GM19239 (cell line): ENCODE results near the gene C4orf51.

Experiments
- DNase-seq: peaks from one replicate; pipeline ENCODE4 v3.0.0; 2011; ENCODE audit warnings: low spot score; ENCODE audit not compliant: insufficient read length
- FAIRE-seq: peaks from 2 replicates; lab custom pipeline; 2011; peaks lifted over from hg19 to GRCh38; lab: Jason Lieb, UNC

The C4orf51 gene

DNA sequence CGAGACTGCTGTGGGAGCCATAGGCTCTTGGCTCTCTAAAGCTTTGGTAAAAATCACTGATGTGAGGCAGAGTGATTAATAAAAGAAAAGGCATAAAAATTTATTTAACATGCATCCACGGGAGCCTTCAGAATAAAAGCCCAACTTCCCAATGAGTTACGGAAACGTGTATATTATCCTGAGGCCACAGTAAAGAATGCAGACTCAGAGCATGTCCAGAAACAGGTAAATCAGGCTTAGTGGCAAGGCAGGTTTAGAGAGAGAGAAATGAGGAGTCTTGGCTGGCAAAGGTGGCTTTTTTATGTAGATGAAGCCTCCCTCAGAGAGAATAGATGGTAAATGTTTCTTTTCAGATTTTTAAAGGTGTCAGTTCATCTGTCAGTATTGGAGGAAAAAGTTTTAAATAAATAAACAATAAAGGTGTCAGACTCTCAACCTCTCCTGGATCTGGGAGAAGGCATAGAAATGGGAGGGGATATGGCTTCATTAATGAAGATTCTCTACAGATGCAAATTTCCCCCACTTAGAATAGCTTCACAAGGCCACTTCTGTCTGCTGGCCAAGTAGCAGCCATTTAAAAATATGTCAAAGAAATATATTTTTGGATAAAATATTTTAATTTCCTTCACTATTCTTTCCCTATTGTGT is 24.0 kb downstream of the C4orf51 start:
- DNase-seq, result no peak
- no peak for FAIRE-seq

DNA sequence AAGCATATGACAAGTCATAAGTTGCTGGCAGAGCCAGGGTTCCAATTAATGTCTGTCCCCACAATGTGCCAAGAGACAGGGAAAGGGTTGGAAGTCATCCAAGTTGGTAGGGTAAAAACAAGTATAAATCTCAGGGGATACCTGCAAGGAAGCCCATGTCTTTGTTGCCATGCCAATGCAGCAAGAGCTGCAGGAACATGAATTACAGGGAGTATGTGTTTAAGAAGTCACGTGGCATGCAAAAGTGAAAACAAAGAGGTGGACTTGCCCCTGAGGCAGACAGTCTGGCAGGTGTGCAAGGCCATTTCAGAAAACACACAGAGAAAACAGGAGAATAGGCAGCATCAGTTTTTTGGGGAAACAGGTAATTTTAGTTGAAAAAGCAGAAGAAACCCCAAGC is 29.4 kb downstream of the C4orf51 start:
- DNase-seq (no peak), FAIRE-seq (no peak)

DNA sequence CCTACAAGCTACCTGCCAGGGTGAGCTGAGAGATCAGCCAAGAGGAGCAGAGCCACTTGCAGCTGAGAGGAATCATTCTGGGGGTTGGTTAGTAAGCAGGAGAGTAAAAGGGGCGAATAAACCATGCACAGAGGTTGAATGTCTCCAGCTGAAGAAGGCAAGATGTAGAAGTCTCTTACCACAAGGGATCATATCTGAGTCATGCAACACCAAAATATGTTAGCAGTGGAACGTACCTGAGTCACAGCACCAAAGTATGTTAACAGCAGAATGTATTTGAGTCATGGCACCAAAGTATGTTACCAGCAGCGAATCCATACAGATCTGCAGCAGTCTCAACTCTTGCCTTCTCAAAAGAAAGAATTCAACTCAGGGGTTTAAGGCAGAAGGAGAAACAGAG is 29.9 kb downstream of the C4orf51 start:
- DNase-seq (no peak), FAIRE-seq (peak; percentile 31)

DNA sequence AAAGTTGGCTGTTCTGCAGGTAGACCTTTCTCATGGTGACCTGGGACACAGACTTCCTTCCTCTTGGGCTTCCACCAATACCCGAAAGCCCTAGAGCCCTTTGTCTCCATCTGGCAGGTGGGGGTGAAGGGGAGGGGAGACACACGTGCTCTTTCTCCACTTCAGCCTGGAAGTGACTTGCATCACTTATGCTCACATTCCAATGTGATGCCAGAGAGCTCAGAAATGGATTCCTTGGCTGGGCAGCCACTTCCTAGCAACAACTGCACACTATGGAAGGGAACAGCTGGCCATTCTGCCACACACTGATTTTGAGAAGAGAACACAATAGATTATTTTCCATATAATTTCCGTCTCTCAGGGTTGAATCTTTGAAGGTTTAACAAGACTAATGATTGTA is 36.3 kb downstream of the C4orf51 start:
- no peak for DNase-seq
- no peak for FAIRE-seq

DNA sequence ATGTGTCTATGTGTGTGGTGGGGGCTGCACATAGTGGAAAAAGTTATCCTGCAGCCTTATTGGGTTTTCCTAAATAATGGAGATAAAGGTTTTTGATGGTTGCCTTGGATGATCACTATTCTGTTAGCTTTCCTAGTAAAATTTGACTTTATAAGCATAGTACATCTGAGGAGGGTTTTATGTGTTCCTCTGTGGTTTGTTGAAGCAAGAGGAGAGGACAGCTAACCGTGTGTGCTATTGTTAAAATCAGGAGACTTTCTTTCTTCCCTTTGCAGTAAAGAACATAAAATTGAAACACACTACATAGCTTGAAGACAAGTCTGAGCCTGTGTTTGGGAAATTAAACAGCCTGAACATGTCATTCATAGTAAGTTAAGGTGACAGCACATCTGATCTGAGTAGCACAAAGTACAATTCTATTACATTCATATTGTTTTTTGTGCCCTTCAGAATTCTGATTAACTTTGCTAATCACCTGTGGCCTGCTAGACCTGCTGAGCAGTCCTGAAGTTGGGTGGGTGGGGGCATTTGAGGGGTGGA is 36.8 kb downstream of the C4orf51 start:
- DNase-seq (no peak), FAIRE-seq (peak; percentile 72)

DNA sequence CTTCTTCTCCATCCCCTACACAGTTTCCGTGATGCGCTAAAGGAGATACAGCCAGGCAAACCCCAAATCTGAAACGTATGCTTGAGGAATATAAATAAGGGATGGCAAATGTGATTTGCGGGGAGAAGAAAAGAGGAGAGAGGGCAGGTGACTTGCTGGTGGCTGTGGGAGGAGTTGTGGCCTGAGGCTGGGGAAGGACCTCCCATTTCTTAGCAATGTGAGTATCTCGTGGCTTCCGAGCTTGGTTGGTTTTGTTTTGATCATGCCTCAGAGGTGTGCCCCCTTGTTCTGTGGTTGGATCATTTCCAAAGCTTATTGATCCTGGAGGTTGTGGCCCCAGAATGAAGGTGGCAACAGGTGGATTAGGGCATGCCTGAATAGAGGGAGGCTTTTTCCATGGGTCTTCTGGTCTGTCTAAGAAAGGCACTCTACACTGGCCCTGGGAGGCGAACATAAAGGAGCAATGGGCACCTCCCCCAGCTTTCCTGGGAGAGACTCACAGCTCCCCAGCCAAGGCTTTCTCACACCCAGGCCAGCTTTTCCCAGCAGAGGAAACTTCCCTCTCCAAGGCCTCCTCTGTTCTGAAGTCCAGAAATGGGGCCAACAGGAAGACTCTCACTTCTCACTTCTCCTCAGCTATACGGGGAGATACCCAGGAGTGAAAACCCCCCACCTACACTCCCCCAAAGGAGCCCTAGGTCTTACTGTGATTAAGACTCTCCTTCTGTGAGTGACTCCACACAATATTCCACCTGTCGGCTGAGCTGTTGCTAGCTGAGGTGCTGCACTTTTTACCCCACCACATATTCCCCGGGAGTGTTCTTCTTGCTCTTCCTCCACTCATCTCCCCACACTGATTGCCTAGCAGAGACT is 40.0 kb downstream of the C4orf51 start:
- DNase-seq (no peak), FAIRE-seq (peak; percentile 74)

DNA sequence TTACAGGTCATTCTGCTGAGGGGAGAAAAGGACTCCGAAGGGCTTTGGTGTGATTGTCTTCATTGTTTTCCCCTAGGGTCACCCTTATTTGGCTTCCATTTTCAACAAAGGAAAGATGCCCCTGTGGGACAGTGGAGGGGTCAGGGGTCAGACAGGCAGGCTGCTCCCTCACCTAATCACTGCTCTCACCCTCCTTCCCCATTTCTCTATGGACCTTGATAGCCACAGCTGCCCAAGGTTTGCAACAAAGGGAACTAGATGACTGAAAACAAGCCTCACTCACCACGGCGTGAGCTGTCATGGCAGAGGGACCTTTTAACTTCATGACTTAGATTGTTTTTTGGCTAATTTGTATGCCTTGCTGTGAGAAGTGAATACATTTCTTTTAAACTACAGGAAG is 40.7 kb downstream of the C4orf51 start:
- DNase-seq, result no peak
- FAIRE-seq, result peak; percentile 78

DNA sequence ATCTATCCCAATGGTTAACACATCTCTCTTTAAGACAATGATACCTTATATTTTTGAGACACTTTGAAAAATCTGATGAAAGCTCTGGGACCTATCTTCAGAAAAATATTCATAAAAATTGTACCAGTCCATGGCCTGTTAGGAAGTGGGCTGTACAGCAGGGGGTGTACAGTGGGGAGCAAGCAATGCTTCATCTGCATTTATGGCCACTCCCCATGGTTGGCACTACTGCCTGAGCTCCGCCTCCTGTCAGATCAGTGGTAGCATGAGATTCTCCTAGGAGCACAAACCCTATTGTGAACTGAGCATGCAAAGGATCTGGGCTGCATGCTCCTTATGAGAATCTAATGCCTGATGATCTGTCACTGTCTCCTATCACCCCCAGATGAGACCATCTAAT is 42.6 kb downstream of the C4orf51 start:
- FAIRE-seq, result no peak

DNA sequence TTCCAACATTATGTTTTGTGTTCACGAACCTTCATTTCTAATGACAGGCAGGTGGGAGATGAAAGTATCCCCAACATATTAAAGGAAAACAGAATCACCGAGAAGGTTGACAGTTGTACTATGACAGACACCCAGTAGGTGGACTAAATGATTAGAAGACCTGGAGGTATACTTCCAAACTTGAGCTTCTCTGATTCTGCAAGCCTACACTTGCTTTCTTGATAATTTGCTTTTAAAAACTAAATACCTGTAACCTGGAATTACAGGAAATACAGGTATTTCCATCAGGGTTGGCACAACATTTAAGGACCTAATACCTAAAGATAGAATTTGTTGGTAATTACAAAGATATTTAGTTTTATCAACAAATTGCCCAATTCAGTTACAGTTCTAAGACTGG is 43.4 kb downstream of the C4orf51 start:
- no peak for DNase-seq
- no peak for FAIRE-seq

More for the DNA sequence above, 42.6 kb downstream of the C4orf51 start:
- no peak for DNase-seq

DNA sequence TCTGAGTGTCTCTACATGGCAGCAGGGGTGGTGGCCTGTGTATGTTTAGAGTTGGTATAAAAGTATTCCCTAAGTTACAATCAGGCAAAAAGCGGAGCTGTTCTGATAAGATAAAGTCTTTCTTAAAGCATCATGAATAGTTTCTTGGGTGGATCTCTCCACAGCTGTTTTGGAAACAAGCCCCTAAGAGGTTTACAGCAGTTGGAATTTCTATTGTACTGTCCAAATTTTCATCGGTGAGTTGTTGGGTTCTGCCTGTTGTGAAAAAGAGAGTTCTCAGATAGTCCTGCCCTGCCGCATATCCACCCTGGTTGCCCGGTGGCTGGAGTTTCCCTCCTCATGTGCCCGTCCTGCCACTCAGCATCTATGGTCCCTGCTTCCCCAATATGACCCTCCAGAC is 50.1 kb downstream of the C4orf51 start:
- FAIRE-seq, result no peak
- DNase-seq, result no peak

DNA sequence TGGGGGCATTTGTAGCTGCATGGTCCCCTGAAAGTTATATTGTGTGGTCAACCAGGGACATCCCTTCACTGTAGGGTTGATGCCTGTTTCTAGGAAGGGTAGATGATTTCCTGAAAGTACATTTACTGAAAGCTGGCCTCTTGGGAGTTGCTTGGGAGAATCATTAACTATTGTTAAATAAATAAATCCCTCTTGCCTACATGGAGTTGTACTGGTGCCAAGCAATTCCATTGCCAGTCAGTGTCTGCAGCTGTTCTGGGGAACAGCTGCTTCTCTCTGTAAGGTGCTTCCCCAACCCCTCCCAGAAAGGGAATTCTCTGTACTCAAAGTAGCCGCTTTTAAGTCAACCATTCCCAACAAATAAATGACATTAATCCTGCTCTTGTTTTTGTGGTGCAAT is 51.1 kb downstream of the C4orf51 start:
- FAIRE-seq (no peak), DNase-seq (no peak)

DNA sequence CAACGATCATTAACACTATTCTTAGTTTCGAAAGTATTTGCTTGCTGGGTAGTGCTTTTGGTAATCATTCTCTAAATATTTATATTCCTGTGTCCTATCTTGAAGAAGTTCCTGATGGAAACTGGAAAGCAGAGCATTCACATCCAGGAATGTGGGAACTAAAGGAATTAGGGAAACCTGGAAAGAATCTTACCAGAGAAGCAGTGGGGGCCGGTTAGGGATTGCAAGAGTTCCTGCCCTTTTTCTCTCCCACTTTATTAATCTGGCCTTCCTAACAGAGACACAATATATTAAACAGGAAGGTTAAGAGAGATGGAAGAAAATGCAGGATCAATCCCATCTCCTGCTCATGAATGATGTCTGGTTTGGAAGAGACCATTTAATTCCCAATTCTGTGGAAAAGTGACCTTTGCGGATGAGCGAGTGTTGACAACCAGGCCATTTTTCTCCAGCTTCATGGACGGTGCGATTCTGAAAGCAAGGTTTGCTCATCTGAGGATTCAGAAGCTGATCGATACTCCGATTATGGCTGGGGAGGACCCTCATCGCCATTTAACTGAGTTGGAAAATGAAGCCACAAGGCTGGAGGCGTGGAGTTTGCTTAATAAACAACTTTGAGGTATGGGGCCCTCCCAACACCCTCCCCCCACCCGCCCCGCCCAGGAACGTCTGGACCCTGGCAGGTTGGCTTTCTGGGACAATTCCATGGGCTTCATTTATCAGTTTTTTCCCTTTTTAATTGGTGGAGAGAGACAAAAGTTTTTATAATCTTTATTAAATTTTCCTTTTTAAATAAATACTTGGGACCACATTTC is 52.3 kb downstream of the C4orf51 start:
- DNase-seq (no peak), FAIRE-seq (no peak)

DNA sequence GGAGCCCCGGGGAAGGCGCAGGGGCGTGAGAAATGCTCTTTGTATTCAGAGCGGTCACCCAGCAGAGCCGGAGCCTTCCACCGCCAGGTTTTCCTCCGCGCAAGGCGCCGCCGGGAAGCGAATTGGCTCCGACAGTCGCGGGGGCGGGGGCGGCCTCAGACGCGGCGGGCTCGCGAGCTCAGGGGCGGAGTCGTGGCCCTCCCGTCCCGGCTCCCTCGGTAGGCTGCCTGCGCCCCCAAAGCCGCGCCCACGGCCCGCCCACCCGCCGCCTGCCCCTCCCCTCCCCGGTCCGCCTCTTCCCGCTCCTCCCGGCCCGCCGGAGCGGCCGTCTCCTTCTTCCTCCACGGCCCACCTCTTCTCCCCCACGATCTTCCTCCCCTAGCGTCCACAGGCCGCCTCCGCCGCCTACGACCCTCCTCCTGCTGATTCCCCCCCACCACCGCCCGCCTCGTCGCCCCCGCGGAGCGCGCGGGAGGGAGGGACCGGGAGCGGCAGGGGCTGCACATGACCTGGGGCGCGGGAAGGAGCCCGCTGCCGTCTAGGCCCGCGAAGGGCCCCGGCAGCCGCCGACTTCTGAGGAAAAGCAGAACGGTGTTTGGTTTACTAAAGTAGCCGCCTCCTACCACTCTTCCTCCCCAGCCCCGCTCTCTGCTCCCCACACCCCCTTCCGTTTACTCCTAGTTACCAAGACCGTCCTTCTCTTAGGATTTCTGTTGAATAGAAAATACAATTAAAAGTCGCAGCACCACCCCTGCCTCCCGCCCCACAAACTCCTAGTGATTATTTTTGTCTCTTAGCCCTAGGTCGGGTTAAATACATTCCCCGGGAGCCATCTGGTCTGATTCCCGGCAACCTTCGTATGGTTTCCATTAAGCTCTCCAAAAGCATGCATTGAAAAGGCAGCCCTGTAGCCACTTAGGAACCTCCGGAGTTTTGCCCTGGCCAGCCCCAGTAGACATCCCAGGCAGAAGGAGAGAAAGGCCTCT is 53.2 kb downstream of the C4orf51 start:
- peak; percentile 84 for DNase-seq
- peak; percentile 81 for FAIRE-seq

DNA sequence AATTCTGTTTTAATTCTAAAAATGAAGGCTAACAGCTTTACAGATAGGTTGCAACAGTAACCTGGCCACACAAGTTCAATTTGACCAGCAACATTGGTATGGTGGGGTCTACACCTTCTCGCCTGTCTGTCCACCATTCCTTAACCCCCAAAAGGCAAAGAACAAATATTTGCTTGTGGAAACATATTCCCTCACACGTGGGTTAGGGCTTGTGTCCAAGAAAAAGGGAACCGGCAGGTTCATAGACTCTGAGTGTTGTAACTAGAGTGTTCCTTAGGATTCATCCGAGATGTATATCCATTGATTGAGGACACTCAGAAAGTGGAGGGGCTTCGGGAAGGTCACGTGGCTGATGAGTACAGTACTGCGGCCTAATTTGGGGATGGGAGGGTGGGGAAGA is 54.1 kb downstream of the C4orf51 start:
- DNase-seq (no peak), FAIRE-seq (peak; percentile 47)

DNA sequence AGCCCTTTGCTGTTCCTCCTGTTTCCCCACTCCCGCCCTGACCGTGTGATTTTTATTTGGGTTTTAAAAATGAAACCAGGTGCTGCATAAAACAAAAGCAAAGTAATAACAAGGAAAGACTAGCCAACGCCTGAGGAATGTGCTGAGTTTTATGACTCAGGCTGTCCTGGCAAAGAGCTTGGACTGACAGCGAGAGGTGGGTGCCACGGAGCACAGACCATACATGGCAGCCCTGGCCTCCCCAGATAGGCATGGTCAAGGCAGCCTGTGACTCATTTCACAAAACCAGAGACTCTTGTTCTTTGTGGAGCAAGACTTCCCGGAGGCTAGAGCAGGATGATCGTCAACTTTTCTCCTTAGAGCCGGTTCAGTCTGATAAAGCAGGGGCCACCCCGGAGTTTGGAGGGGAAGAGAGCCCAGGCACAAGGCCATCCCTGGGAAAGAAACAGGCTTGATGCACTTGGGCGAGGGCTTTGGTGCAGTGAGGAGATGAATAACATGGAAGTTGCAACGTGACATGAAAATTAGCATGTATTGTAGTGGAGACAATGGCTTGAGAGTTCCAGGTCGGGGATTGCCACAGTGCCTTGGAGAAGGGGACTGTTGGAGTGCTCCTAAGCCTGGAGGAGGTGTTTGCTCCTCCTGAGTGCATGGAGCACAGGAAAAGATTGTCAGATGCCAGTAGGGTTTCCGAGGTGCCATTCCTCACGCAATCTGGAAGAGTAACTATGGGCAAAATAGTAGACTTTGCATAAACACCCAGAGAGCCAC is 54.8 kb downstream of the C4orf51 start:
- no peak for DNase-seq

DNA sequence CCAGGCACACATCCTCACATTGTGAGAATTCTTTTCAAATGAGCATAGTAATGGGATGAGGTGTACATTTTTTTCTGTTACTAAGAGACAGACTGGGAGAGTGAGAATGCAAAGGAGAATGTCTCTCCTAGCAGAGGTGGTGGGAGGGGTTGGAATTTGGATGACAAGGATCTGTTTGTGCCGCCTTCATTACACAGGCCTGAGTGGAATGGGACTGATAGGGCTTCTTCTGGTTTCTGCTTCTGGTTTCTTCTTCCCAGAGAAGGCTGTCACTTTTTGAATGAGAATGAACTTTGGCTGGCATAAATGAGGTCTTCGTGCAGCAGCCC is 55.4 kb downstream of the C4orf51 start:
- DNase-seq, result no peak

More for the DNA sequence above, 54.8 kb downstream of the C4orf51 start:
- peak; percentile 4 for FAIRE-seq

DNA sequence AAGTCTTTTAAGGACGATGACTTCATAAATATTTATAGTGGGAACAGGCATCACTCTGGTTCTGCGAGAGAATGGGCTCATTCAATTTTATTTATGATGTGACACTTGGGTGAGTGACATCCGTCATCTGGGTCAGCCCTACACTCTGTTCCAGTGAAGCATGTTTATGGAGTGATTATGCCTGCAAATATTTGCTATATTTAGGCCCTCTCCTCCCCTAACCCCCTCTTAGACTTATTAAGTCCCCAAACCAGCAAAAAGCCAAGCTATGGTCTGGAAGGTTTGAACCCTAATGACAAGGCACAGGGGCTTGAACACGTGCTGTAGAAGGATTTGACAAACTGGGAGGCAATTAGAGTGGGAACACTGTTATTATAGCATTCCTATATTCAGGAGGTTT is 55.9 kb downstream of the C4orf51 start:
- FAIRE-seq (no peak), DNase-seq (no peak)

More for the DNA sequence above, 55.4 kb downstream of the C4orf51 start:
- FAIRE-seq, result no peak

DNA sequence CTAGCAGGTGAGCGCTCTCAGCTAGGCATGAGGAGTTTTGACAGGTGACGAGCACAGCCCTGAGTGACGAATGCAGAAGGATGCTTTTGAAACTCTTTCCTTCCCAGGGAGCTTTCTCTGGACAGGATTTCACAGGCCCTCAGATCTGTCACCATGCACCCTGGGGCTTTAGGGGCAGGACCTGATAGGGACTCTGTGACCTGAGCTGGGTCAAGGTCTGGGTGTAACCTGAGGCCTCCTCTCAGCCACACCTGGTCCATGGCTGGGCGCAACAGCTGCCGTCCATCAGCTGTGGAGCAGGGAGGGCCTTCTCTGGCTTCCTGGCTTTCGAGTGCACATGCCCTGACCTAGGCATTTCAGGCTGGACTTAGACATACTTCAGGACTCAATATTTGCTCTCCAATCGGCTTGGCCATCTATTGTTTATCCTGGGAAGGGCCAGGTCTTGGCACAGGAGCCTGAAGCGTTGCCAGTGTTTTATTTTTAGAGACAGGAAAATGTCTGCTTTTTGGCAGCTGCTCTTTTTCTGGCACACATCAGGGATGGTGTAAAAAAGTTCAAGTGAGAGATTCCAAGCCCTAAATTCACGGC is 56.4 kb downstream of the C4orf51 start:
- no peak for FAIRE-seq
- no peak for DNase-seq
